GM12872 (cell line): Measurements from ENCODE around the gene SDF2L1.

Experiments
- CTCF ChIP-seq: IDR thresholded peaks from 3 replicates; pipeline ENCODE4 v1.5.1; 2011; ENCODE audit warnings: low read depth, mild to moderate bottlenecking, low read length, moderate library complexity; ENCODE audit not compliant: insufficient read depth

Gene SDF2L1

DNA sequence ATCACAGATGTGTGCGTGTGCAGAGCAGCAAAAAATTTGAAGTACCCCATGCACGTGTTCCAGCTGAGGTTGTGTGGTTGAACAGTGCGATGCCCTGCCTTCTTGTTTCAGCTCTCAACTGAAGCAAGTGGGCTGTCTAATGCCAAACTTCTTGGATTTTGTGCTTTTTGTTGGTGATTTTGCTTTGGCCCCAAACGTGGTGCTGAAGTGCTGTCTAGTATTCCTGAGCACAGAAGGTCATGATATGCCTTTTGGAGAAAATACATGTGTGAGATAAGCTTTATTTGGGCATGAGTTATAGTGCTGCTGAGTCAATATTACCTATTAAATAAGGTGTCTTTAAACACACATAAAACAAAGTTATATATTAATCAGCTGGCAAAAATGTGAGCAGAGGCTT is 26.4 kb upstream of the SDF2L1 start:
- TF ChIP-seq CTCF = no peak

DNA sequence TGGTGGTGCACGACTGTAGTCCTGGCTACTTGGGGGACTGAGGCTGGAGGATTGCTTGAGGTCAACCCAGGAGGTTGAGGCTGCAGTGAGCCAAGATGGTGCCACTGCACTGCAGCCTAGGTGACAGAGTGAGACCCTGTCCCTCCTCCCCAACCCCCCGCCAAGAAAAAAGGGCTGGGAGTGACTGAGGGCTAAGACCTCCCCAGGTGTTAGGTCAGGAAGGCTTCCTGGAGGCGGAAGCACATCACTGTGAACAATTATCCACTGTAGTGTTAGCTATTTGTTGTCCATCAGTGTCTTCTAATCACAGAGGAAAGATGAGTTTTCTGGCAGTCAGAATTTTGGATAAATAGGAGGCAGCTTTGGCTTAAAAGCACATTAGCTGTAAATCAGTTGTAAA is 21.1 kb upstream of the SDF2L1 start:
- no peak for TF ChIP-seq CTCF

GRCh38 chr22:21622011-21622918 is 19.8 kb upstream of the SDF2L1 start:
- TF ChIP-seq CTCF = no peak

DNA sequence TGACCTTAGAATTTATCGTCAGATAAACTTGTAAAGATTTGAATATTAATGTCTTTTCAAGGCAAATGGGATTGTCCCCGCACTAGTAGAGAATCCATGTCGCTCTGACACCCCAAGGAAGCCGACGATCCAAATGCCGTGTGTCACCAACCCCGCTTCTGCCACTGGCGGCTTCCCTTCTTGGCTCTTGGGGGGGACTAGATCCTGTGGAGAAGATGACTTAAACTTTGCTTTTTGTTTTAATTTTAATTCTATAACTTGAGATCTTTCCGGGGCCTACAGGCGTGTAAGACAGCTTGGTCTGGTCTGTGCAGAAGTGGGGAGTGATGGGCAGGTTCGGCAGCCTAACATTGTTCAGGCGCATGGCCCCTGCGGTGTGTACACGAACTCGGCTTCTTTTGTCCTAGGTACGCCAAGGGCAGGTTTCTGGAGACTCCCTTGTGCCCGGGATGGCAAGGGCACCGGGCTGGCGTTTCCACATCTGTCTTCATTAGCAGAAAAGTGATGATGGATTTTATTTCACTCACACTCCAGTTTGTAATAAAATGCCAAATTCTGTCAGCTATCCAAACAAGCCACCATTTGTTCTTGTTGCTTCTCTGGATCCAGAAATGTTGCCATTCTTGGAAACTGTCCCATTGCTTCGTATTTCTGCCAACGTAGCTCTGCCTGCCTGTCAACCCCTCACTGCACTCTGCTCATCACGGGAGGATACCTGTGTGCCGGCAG is 19.0 kb upstream of the SDF2L1 start:
- no peak for TF ChIP-seq CTCF

DNA sequence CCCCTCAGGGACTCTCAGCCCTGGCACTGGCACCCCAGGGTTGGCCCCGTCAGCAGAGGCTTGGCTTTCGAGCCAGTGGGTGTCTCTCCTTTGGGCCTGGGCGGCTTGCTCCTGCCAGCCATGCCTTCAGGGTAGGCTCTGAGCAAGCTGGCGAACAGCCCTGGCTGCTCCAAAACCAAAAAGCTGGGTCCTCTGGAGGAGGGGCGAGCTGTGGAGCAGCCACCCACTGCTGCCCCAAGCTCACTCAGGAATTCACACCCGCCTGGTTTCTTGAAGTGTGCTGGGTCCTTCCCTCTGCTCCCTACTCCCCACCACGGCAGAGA is 18.5 kb upstream of the SDF2L1 start:
- no peak for TF ChIP-seq CTCF

DNA sequence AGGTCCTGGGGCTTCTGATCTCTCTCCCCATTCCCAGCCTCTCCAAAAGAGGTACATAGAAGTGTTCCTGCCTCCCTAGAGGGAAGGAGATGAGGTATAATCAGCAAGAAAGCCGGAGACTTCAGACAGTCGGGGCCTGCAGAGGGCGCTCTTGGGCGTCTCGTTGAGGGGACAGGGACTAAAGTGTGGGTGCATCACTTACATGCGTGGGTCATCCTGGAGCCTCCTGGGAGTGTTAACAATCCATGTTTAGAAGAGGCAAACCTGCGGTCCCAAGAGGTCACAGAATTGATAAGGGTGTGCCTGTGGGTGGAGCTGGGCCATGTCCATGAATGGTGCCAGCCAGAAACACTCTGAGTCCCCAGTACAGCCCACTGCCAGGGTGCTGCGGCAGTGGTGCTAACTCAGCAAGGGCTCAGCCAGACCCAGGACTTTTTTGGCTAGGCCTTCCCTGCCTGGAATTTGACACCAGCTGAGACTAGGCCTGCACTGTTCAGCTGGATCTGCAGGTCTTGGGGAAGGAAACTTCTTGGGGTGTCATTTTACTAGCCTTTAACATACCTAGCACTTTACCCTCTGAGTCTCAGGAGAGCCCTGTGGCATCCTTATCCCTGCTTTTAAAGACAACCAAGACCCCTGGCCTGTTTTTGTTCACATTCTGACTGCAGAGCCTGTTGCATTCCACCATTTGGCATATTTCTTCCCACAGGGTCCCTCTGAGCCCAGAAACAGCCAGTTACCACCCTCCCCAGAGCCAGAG is 17.8 kb upstream of the SDF2L1 start:
- TF ChIP-seq CTCF = peak; percentile 63

- no peak for TF ChIP-seq CTCF
Observed at GRCh38 chr22:21624880-21625791, 17.0 kb upstream of the SDF2L1 start.
